Measurements from ENCODE around the gene RDM1. TPM values are rescaled to one million over a fixed set of nuclear protein-coding genes. Genes with fewer than 3 reads are reported as not detected.

Gene RDM1
- polyA plus RNA-seq, 3 donors, result not detected

- H3K36me3 ChIP-seq (replicated peaks in 1 of 2; ENCODE audit: control insufficient read depth in 1 of 2, insufficient read depth in 2 of 2, low read length in 2 of 2), result no peaks in the 10 kb centered on the region
- peaks cover 4% of the 10 kb centered on the region for H3K4me1 Mint-ChIP-seq
- no peak overlapping the region for H3K27ac Mint-ChIP-seq
- no peak for TF ChIP-seq CTCF (IDR thresholded peaks at IDR 0.05)
- WGBS (ENCODE audit: insufficient coverage), result 100% methylated on average over 1 of the region's 7 CpGs
- H4K20me1 ChIP-seq (ENCODE audit: insufficient read depth, low read length), result no peaks in the 10 kb centered on the region
- H3K27ac ChIP-seq (ENCODE audit: low read depth in 1 of 2, low read length in 2 of 2), result no peak overlapping the region
- no peaks in the 10 kb centered on the region for H3K27me3 ChIP-seq (ENCODE audit: control insufficient read depth in 2 of 2, insufficient read depth in 2 of 2, low read length in 2 of 2)
- H3K27me3 Mint-ChIP-seq (ENCODE audit: low read depth in 3 of 3), result peaks cover 5 to 10% (median 8%) of the 10 kb centered on the region in 3 donors
- H3K4me1 ChIP-seq (ENCODE audit: control insufficient read depth in 1 of 2, insufficient read depth in 2 of 2, low read length in 2 of 2), result no peaks in the 10 kb centered on the region
- no peak overlapping the region for H3K4me3 ChIP-seq (replicated peaks in 1 of 3; ENCODE audit: low read depth in 2 of 3, low read length in 3 of 3)
- peaks cover 0 to 2% (median 0%) of the 10 kb centered on the region in 7 donors for H3K9me3 Mint-ChIP-seq
- H3K4me2 ChIP-seq (replicated peaks; ENCODE audit: extremely low read depth, low read length, poor library complexity, severe bottlenecking), result no peak overlapping the region
- H3K79me2 ChIP-seq (ENCODE audit: insufficient read depth, low read length), result no peaks in the 10 kb centered on the region
- intact Hi-C loops (cut with micrococcal nuclease), result loop anchor here in 1 of 2 donors (5.0 kb wide), 1 partner anchor 182 kb away; no protein-coding TSS in a partner anchor
- no peak for DNase-seq
- H2AFZ ChIP-seq (ENCODE audit: insufficient read depth, low read depth, low read length, poor library complexity, severe bottlenecking), result no peak overlapping the region
- H3K4me3 Mint-ChIP-seq, result no peak overlapping the region
- H3K9ac ChIP-seq (ENCODE audit: insufficient read depth, low read length, poor library complexity, severe bottlenecking), result no peak overlapping the region
- H3K36me3 Mint-ChIP-seq, result no peaks in the 10 kb centered on the region
- H3K9me3 ChIP-seq (replicated peaks in 1 of 2; ENCODE audit: control insufficient read depth in 1 of 2, insufficient read depth in 1 of 2, low read length in 2 of 2), result no peaks in the 10 kb centered on the region
These were observed 34.7 kb upstream of the RDM1 start for GRCh38 chr17:35965272-35965671.

GRCh38 chr17:35963663-35964062 lies 33.1 kb upstream of the RDM1 start:
- Mint-ChIP-seq H3K27me3 (ENCODE audit: low read depth in 3 of 3) (peaks cover 5 to 13% (median 8%) of the 10 kb centered on the region in 3 donors), H3K36me3 (no peaks in the 10 kb centered on the region), H3K4me1 (no peaks in the 10 kb centered on the region), H3K4me3 (no peak overlapping the region), H3K9me3 (peaks cover 0 to 2% (median 0%) of the 10 kb centered on the region in 7 donors), H3K27ac (no peak overlapping the region)
- no peak for TF ChIP-seq CTCF (IDR thresholded peaks at IDR 0.05)
- DNase-seq, result no peak
- no peaks in the 10 kb centered on the region for H4K20me1 ChIP-seq (ENCODE audit: insufficient read depth, low read length)
- no peak overlapping the region for H2AFZ ChIP-seq (ENCODE audit: insufficient read depth, low read depth, low read length, poor library complexity, severe bottlenecking)
- no peak overlapping the region for H3K4me3 ChIP-seq (replicated peaks in 1 of 3; ENCODE audit: low read depth in 2 of 3, low read length in 3 of 3)
- H3K4me1 ChIP-seq (ENCODE audit: control insufficient read depth in 1 of 2, insufficient read depth in 2 of 2, low read length in 2 of 2), result no peaks in the 10 kb centered on the region
- H3K36me3 ChIP-seq (replicated peaks in 1 of 2; ENCODE audit: control insufficient read depth in 1 of 2, insufficient read depth in 2 of 2, low read length in 2 of 2), result no peaks in the 10 kb centered on the region
- no peaks in the 10 kb centered on the region for H3K27me3 ChIP-seq (ENCODE audit: control insufficient read depth in 2 of 2, insufficient read depth in 2 of 2, low read length in 2 of 2)
- H3K9ac ChIP-seq (ENCODE audit: insufficient read depth, low read length, poor library complexity, severe bottlenecking), result no peak overlapping the region
- H3K27ac ChIP-seq (ENCODE audit: low read depth in 1 of 2, low read length in 2 of 2), result no peak overlapping the region
- intact Hi-C loops (cut with micrococcal nuclease), result no loop called here
- no peak overlapping the region for H3K4me2 ChIP-seq (replicated peaks; ENCODE audit: extremely low read depth, low read length, poor library complexity, severe bottlenecking)
- no peaks in the 10 kb centered on the region for H3K9me3 ChIP-seq (replicated peaks in 1 of 2; ENCODE audit: control insufficient read depth in 1 of 2, insufficient read depth in 1 of 2, low read length in 2 of 2)
- 100% methylated on average over 1 of the region's 6 CpGs for WGBS (ENCODE audit: insufficient coverage)
- H3K79me2 ChIP-seq (ENCODE audit: insufficient read depth, low read length), result no peaks in the 10 kb centered on the region

Measured in CD14-positive monocyte (primary cell).